Hematopoietic multipotent progenitor cell treated with erythropoietin and hydrocortisone succinate and interleukin-3 and kit ligand, for 6 days (in vitro differentiated cells): Measurements from ENCODE around the gene DCANP1.

ENCODE experiments used
- DNase-seq: peaks from one replicate; pipeline ENCODE4 v3.0.0-alpha.2; 2015

DCANP1 gene

DNA sequence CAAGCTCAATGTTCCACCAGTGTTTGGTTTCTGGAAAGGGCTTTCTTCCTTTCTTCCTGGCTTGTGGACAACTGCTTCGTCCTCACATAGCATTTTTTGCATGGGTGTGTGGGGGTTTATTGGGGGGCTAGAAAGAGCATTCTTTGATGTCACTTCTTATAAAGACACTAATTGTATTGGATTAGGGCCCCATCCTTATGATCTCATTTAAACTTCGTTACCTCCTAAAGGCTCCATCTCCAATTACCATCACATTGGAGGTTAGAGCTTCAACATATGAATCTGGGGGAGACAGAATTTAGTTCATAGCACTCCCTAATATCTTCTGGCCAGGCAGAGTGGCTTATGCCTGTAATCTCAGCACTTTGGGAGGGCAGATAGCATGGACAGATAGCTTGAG lies 42.1 kb downstream of the DCANP1 start:
- DNase-seq, result no peak

DNA sequence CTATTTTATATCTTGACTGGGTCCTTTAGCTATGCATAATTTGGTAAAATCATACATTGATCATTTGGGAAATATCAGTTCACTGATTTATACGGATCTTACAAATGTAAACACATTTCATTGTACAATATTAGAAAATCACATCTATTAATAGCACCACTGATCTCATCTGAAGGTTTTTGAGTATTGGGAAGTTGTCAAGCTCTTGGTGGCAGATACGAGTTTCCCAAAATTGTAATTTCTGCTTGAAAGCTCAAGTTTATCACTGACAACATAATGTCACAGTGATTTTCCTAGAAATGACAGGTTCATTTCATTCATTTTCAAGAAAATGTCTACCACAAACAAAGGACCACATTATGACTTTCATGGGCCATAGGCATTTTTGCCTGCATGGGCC lies 45.1 kb downstream of the DCANP1 start:
- DNase-seq, result no peak

DNA sequence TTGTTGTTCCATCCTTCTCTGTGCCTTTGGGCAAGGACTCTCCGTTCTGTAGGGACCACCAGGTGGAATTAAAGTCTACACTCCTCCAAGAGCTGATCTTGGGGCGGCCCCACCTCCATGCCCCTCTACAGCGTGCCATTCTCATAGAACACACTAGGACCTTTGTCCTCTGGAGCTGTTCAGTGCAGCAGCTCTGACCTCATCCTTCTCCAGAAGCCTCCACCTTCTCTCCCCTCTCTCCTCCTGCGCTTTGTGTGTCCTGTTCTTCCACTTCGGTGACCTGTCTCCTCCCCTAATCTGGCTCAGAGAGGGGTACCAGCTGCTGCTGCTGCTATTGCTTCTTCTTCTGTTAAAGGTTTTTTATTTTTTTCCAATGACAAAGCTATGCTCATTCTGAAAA lies 46.3 kb downstream of the DCANP1 start:
- no peak for DNase-seq

DNA sequence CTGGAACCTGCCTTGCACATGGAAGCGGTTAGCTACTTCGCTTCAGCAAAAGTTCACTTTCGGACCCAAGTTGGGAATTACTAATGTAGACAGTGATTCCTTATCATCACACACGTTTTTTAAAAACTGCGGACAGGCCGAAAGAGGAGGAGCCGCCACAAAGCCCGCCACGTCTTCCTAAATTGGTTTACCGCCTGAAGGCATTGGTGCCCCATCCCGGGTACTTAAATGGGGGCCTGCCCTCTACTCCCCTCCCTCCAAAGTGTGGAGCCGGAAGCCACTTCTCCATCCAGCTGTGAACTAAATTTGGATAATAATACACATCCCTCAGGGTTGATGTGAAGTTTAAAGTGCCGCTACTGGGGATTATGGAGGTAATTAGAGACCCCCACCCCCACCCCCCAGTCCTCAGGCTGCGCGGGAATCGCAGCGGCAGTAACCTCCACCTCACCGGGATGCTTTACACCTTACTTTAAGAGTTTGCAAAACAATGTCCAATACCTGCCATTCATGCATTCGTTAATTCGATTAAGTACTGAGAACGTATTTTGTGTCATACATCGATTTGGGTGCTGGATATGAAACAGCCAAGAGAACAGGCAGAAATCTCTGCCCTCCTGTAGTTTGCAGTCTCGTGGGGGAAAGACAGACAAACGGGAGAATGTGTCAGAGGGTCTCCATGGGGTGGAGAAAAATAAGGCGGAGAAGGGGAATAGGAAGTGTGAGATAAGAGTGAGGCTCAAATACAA lies 47.2 kb downstream of the DCANP1 start:
- DNase-seq, result peak; percentile 68

DNA sequence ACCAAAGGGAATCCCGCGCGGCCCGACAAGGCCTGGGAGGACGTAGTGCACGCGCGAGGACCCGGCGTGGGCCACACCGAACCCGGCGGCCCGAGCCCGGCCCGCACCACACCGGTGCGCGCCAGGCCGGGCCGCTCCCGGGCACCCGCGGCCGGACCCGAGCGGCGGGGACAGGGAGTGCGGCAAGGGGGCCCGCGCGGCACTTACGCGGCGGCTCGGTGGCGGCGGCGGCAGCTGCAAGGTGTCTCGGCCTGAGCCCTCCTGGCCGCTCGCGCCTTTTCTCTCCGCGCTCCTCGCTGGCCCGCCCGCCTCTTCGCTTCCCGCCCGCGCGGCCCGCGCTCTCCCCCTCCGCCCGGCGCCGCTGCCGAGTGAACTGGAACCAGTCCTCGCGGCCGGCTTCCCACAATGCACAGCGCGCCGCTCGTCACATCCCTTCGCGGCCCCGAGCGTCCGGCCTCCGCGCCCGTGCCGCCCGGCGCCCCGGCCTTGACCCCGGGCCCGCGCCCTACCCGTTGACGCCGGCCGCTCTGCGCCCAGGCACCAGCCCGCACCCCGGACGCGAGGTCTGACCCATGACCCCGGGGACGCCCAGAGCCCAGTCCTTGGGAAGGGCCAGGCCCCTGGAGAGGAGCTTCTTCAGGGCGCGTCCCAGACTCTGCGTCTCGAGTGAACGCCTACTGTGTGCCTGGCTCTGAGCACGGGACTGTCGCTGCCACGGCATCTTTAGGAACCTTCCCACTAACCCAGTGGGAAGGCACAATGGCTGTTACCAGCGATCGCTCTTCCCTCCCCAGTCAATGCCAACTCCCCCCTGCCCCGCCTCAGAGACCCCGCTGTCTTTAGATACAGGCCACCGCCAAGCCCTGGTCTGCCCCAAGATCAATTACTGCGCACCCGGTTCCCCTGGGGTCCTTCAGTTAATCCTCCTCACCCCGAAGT lies 48.0 kb downstream of the DCANP1 start, which contains the start of gene MACROH2A1:
Gene MACROH2A1, minus strand, starts transcription at position 377 of the 939 bp plus-strand sequence. CDS start 10,138 bp downstream, outside the sequence.
- peak; percentile 92 for DNase-seq

DNA sequence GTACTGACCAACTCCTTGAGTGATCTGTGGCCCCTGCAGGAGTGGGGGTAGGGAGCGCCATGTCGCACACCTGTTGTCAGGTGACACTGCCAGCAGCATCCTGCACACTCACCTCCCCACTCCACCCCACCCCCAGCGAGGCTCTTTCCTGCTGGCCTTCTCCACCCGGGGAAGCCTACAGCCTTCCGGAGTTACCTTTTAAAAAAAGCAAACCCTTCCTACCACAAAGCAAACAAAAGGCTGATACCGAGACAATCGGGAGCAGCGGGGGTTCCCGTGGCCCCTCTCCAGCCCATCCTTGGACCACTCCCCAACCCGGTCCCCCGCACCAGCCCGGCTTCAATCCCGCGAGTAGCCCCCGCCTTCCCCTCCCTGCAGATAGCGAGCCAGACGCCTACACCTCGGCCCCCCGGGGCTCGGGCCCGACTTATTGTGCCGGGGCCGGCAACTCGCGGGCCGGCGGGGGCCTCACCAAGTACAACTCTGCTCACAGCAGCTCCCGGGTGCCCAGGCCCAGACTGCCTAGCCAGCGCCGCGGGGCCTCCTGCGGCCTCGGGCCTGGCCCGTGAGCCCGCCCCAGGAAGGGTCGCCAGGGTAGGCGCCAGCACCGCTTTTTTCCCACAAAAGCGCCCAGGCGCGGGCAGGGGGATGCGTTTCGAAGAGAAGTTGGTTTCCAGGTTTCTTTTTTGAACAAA lies 48.8 kb downstream of the DCANP1 start:
- peak; percentile 51 for DNase-seq

DNA sequence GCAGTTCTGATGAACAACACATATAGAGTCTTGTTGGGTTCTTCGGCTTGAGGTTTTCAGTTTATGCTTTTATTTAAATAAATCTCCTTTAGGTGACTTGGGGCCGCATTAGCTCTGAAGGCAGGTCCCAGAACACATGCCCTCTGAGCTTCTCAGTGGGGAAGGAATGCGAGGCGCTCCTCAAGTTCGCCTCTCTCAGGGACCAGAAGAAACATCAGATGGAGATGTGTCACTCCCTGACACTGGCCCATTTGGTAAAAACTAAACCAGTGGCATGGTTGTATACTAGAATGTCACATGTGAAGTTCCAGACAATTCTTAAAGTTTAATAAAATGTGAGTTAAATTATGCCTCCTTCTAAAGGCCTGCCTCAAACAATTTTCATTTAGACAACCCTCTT lies 50.1 kb downstream of the DCANP1 start:
- DNase-seq, result no peak

DNA sequence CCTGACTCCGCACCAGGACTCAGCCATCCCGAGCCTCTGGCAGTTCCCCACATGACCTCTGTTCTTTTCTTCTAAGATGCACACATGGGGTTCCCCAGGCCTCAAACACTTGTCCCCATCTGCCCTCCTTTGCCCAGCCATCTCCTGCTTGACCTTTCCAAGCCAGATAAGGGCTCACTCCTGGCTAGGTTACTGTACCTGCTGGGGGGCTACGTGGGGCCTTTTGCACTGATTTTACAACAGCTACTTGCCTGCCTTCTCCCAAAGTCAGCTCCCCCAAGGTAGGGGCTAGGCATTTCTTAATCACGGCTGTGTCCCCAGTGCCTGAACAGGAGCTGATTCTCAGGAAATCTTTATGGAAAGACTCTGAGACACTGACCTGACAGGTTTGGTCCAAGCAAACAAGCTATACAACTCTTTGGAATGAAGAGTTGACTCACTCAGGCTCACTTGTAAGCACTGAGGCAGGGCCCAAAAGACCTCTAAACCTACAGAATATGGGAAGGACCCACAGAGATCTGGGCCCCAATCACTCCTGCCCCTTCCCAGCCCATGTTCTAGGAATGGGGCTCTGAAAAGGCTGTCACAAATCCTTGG lies 50.6 kb downstream of the DCANP1 start:
- DNase-seq, result no peak

DNA sequence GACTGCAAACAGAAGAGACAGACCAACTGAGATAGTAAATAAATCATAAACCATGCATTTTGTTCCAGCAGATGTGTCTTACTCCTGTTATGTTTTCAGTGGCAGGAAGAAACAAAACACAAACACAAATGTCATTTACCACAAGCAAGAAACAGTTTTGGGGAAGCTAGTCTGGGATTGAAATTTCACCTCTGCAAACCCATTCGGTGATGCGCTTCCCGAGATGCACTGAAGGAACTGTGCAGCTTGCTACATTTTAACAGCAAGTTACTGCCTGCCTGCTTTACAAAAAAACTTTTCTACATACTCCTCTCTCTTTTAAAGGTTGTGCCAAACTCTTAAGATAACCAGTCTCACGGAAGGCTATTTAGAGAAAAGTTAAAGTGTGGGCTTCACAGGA lies 51.3 kb downstream of the DCANP1 start:
- peak; percentile 47 for DNase-seq

DNA sequence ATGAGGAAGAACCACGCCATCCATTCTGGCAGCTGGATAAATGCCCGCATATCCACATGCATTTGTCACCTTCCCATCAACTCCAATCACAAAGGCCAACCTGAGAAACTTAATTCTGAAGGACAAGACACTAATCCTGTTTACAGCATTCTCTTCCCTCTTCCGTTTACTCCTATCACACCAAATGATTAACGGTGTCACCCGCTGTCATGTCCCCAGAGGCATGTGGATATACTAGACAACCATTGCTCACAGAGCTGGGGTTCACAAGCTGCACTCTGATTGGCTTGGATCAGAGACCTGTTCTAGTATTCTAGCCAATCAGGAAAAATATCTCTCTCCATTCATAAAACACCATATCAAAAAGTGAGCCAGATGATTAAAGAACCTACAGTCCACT lies 51.7 kb downstream of the DCANP1 start:
- DNase-seq, result peak; percentile 76
